Neural progenitor cell (in vitro differentiated cells): ENCODE results near the gene MAP7. TPM values are rescaled to one million over a fixed set of nuclear protein-coding genes. Genes with fewer than 3 reads are reported as not detected.
A peak's percentile ranks its signal among the peaks of the same experiment; 100 is the strongest.

Source experiments
- DNase-seq: peaks from one replicate; pipeline ENCODE4 v3.0.0-alpha.2; 2016; ENCODE audit warnings: low spot score
- H2AFZ ChIP-seq: fragments of 200-600 bp; sonication (generic); replicated peaks from 2 replicates; pipeline ENCODE4 v1.6.1; 2016; ENCODE audit warnings: antibody characterized with exemption
- H3F3A ChIP-seq: fragments of 200-600 bp; sonication (generic); 2 replicates; pipeline ENCODE4 v1.6.1; 2016; ENCODE audit warnings: antibody characterized with exemption, low read depth
- H3K27ac ChIP-seq: fragments of 200-600 bp; sonication (generic); 2 replicates; pipeline ENCODE4 v1.5.1; 2016; ENCODE audit warnings: mild to moderate bottlenecking
- H3K27me3 ChIP-seq: fragments of 200-600 bp; sonication (generic); 2 replicates; pipeline ENCODE4 v1.6.1; 2016; ENCODE audit warnings: mild to moderate bottlenecking, moderate library complexity
- H3K36me3 ChIP-seq: fragments of 200-600 bp; sonication (generic); 2 replicates; pipeline ENCODE4 v1.5.1; 2016
- H3K4me1 ChIP-seq: fragments of 200-600 bp; sonication (generic); 2 replicates; pipeline ENCODE4 v1.6.1; 2016; ENCODE audit warnings: mixed run types
- H3K4me2 ChIP-seq: fragments of 200-600 bp; sonication (generic); 2 replicates; pipeline ENCODE4 v1.6.1; 2016
- H3K4me3 ChIP-seq: fragments of 200-600 bp; sonication (generic); 2 replicates; pipeline ENCODE4 v1.5.1; 2016
- H3K79me2 ChIP-seq: fragments of 200-600 bp; sonication (generic); 2 replicates; pipeline ENCODE4 v1.6.1; 2016; ENCODE audit warnings: low read depth
- H3K9ac ChIP-seq: fragments of 200-600 bp; sonication (generic); 2 replicates; pipeline ENCODE4 v1.6.1; 2016
- H3K9me3 ChIP-seq: fragments of 200-600 bp; sonication (generic); 2 replicates; pipeline ENCODE4 v1.5.1; 2016; ENCODE audit warnings: low read depth
- H4K20me1 ChIP-seq: fragments of 200-600 bp; sonication (generic); 2 replicates; pipeline ENCODE4 v1.6.1; 2016; ENCODE audit warnings: low read depth
- H3K27ac Mint-ChIP-seq: 3 replicates; pipeline ENCODE4 v1.8.0; 2021; ENCODE audit warnings: mixed read lengths
- H3K27me3 Mint-ChIP-seq: 2 replicates; pipeline ENCODE4 v1.8.0; 2022; ENCODE audit warnings: low read depth, mild to moderate bottlenecking, inconsistent platforms, moderate library complexity, mixed read lengths; ENCODE audit not compliant: insufficient read depth
- H3K36me3 Mint-ChIP-seq: 3 replicates; pipeline ENCODE4 v1.8.0; 2021; ENCODE audit warnings: mixed read lengths
- H3K4me1 Mint-ChIP-seq: 3 replicates; pipeline ENCODE4 v1.8.0; 2021; ENCODE audit warnings: mixed read lengths
- H3K4me3 Mint-ChIP-seq: 3 replicates; pipeline ENCODE4 v1.8.0; 2021; ENCODE audit warnings: mild to moderate bottlenecking, moderate library complexity, mixed read lengths
- H3K9me3 Mint-ChIP-seq: 3 replicates; pipeline ENCODE4 v1.8.0; 2020; ENCODE audit warnings: mixed read lengths
- CTCF ChIP-seq: fragments of 200-600 bp; sonication (generic); IDR thresholded peaks from 2 replicates; pipeline ENCODE4 v1.5.1; 2017; ENCODE audit warnings: antibody characterized with exemption, mild to moderate bottlenecking
- EZH2 ChIP-seq: fragments of 200-600 bp; sonication (generic); IDR thresholded peaks from 2 replicates; pipeline ENCODE4 v1.6.1; 2017; ENCODE audit warnings: antibody characterized with exemption, mild to moderate bottlenecking, moderate library complexity
- EZH2phosphoT487 ChIP-seq: fragments of 200-600 bp; sonication (generic); IDR thresholded peaks from 2 replicates; pipeline ENCODE4 v1.6.1; 2017; ENCODE audit warnings: antibody characterized with exemption
- total RNA-seq: library from RNA; depleted of rRNA; stranded (reverse); fragments of >200 nt; gene quantifications from 2 replicates; pipeline ENCODE4 v1.2.3, GENCODE V29; 2015; ENCODE audit warnings: low replicate concordance

MAP7 gene
- total RNA-seq, 1 donor from 2014 or later: 9.0 TPM

- Histone ChIP-seq H3K27ac (no peak overlapping the region), H2AFZ (no peak overlapping the region), H3K36me3 (no peaks in the 10 kb centered on the region), H3K9me3 (no peaks in the 10 kb centered on the region), H3K4me2 (no peak overlapping the region), H3K4me3 (no peak overlapping the region), H3K27me3 (no peaks in the 10 kb centered on the region), H3F3A (no peaks in the 10 kb centered on the region), H3K4me1 (no peaks in the 10 kb centered on the region), H4K20me1 (no peaks in the 10 kb centered on the region), H3K79me2 (no peaks in the 10 kb centered on the region), H3K9ac (no peak overlapping the region)
- no peaks in the 10 kb centered on the region for H3K36me3 Mint-ChIP-seq
- TF ChIP-seq EZH2phosphoT487 (no peak), CTCF (no peak), EZH2 (no peak)
- no peak overlapping the region for H3K27ac Mint-ChIP-seq
- no peak for DNase-seq
- no peaks in the 10 kb centered on the region for H3K4me1 Mint-ChIP-seq
- no peaks in the 10 kb centered on the region for H3K9me3 Mint-ChIP-seq
- no peak overlapping the region for H3K4me3 Mint-ChIP-seq
- peaks cover 6% of the 10 kb centered on the region for H3K27me3 Mint-ChIP-seq
These were observed 214.4 kb downstream of the MAP7 start for GRCh38 chr6:136335736-136336363.

- H3K27ac Mint-ChIP-seq: no peak overlapping the region
- no peaks in the 10 kb centered on the region for H3K9me3 Mint-ChIP-seq
- no peak for TF ChIP-seq EZH2
- TF ChIP-seq CTCF: peak; percentile 52
These were observed 215.4 kb downstream of the MAP7 start for GRCh38 chr6:136334853-136335252.

GRCh38 chr6:136334465-136334846 is 215.8 kb downstream of the MAP7 start:
- Histone ChIP-seq H3K27ac (no peak overlapping the region), H3K4me1 (no peaks in the 10 kb centered on the region), H2AFZ (peak overlapping the region; percentile 59), H3K79me2 (no peaks in the 10 kb centered on the region), H4K20me1 (no peaks in the 10 kb centered on the region), H3K36me3 (no peaks in the 10 kb centered on the region), H3K9ac (no peak overlapping the region), H3K27me3 (no peaks in the 10 kb centered on the region), H3K4me2 (no peak overlapping the region), H3K4me3 (no peak overlapping the region), H3K9me3 (no peaks in the 10 kb centered on the region), H3F3A (no peaks in the 10 kb centered on the region)
- Mint-ChIP-seq H3K36me3 (no peaks in the 10 kb centered on the region), H3K27ac (no peak overlapping the region), H3K4me3 (no peak overlapping the region), H3K4me1 (no peaks in the 10 kb centered on the region), H3K9me3 (no peaks in the 10 kb centered on the region), H3K27me3 (peaks cover 6% of the 10 kb centered on the region)
- DNase-seq: no peak
- TF ChIP-seq CTCF (no peak), EZH2 (no peak), EZH2phosphoT487 (no peak)

More at GRCh38 chr6:136334853-136335252, 215.4 kb downstream of the MAP7 start:
- Mint-ChIP-seq H3K4me1 (no peaks in the 10 kb centered on the region), H3K4me3 (no peak overlapping the region), H3K36me3 (no peaks in the 10 kb centered on the region), H3K27me3 (peaks cover 6% of the 10 kb centered on the region)
- H3K79me2 ChIP-seq: no peaks in the 10 kb centered on the region
- no peaks in the 10 kb centered on the region for H4K20me1 ChIP-seq
- no peaks in the 10 kb centered on the region for H3F3A ChIP-seq
- H3K4me1 ChIP-seq: no peaks in the 10 kb centered on the region
- no peak overlapping the region for H3K4me2 ChIP-seq
- no peak overlapping the region for H3K27ac ChIP-seq
- DNase-seq: peak; percentile 31
- H3K36me3 ChIP-seq: no peaks in the 10 kb centered on the region
- H3K27me3 ChIP-seq: no peaks in the 10 kb centered on the region
- H3K4me3 ChIP-seq: no peak overlapping the region
- H3K9me3 ChIP-seq: no peaks in the 10 kb centered on the region
- H2AFZ ChIP-seq: peak overlapping the region; percentile 59
- H3K9ac ChIP-seq: no peak overlapping the region
